Measurements from ENCODE around the gene RASA2. TPM values are rescaled to one million over a fixed set of nuclear protein-coding genes. Genes with fewer than 3 reads are reported as not detected.

The RASA2 gene
- total RNA-seq, 1 experiment from 2014 or later: 14.5 TPM

DNA sequence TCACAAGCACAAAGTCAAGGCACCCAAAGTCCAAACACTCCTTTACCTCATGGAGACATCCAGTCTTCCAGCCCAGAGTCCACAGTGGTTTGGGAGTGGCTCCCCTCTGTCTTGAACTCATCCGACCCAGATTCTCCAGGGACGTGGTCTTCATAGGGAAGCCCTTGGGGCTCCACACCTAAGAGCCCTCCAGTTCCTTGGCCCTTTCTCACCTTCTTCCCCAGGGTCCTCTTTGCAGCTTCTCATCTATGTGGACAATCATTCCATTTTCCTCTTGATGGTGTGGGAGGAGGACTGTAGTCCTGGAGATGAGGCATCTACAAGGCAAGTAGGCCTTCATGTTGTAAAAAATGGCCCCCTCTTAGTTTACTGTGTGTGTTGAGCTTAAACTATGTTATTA, 164.0 kb downstream of the RASA2 start:
- DNase-seq (ENCODE audit: low read depth, low spot score) (no peak), ATAC-seq (no peak)
- BruUV-seq (replicated peaks): no TSS peak
- Histone ChIP-seq H3K27me3 (ENCODE audit: control insufficient read depth, insufficient read depth, low read length) (no peaks in the 10 kb centered on the region), H3K36me3 (ENCODE audit: control insufficient read depth, insufficient read depth, low read length) (no peaks in the 10 kb centered on the region), H3K4me3 (ENCODE audit: low read depth in 2 of 2, low read length in 2 of 2) (no peak overlapping the region), H3K27ac (ENCODE audit: low read length) (no peak overlapping the region), H3K9me3 (ENCODE audit: control insufficient read depth, insufficient read depth, low read depth, low read length) (no peaks in the 10 kb centered on the region), H3K4me1 (ENCODE audit: control insufficient read depth, insufficient read depth, low read length) (no peaks in the 10 kb centered on the region)
- in situ Hi-C loops (cut with HindIII; ENCODE audit: low pct_unique_long_range_greater_than_20kb, low sequenced_read_pairs): no loop called here
- ChIA-PET POLR2A (no interaction called here), CTCF (no interaction called here)
- intact Hi-C loops (cut with micrococcal nuclease; ENCODE audit: unreplicated experiment): no loop called here
- TF ChIP-seq, protein P1, sequence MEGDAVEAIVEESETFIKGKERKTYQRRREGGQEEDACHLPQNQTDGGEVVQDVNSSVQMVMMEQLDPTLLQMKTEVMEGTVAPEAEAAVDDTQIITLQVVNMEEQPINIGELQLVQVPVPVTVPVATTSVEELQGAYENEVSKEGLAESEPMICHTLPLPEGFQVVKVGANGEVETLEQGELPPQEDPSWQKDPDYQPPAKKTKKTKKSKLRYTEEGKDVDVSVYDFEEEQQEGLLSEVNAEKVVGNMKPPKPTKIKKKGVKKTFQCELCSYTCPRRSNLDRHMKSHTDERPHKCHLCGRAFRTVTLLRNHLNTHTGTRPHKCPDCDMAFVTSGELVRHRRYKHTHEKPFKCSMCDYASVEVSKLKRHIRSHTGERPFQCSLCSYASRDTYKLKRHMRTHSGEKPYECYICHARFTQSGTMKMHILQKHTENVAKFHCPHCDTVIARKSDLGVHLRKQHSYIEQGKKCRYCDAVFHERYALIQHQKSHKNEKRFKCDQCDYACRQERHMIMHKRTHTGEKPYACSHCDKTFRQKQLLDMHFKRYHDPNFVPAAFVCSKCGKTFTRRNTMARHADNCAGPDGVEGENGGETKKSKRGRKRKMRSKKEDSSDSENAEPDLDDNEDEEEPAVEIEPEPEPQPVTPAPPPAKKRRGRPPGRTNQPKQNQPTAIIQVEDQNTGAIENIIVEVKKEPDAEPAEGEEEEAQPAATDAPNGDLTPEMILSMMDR (IDR thresholded peaks at IDR 0.05): no peak
- TF ChIP-seq SIN3A (IDR thresholded peaks at IDR 0.05; ENCODE audit: borderline replicate concordance, insufficient read depth, low read depth, low read length) (no peak), POLR2AphosphoS5 (IDR thresholded peaks at IDR 0.05; ENCODE audit: low read depth, low read length) (no peak), TCF7L2 (IDR thresholded peaks at IDR 0.05; ENCODE audit: low read depth, low read length) (no peak)
- TF ChIP-seq, protein P2, sequence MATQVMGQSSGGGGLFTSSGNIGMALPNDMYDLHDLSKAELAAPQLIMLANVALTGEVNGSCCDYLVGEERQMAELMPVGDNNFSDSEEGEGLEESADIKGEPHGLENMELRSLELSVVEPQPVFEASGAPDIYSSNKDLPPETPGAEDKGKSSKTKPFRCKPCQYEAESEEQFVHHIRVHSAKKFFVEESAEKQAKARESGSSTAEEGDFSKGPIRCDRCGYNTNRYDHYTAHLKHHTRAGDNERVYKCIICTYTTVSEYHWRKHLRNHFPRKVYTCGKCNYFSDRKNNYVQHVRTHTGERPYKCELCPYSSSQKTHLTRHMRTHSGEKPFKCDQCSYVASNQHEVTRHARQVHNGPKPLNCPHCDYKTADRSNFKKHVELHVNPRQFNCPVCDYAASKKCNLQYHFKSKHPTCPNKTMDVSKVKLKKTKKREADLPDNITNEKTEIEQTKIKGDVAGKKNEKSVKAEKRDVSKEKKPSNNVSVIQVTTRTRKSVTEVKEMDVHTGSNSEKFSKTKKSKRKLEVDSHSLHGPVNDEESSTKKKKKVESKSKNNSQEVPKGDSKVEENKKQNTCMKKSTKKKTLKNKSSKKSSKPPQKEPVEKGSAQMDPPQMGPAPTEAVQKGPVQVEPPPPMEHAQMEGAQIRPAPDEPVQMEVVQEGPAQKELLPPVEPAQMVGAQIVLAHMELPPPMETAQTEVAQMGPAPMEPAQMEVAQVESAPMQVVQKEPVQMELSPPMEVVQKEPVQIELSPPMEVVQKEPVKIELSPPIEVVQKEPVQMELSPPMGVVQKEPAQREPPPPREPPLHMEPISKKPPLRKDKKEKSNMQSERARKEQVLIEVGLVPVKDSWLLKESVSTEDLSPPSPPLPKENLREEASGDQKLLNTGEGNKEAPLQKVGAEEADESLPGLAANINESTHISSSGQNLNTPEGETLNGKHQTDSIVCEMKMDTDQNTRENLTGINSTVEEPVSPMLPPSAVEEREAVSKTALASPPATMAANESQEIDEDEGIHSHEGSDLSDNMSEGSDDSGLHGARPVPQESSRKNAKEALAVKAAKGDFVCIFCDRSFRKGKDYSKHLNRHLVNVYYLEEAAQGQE (IDR thresholded peaks at IDR 0.05; ENCODE audit: insufficient read depth in 1 of 2, low read depth in 2 of 2, low read length in 1 of 2): no peak

- POLR2A ChIA-PET: no interaction called here
- no peak overlapping the region for H3K4me3 ChIP-seq (ENCODE audit: low read depth in 2 of 2, low read length in 2 of 2)
- H3K4me1 ChIP-seq (ENCODE audit: control insufficient read depth, insufficient read depth, low read length): no peaks in the 10 kb centered on the region
- DNase-seq (ENCODE audit: low read depth, low spot score) (no peak), ATAC-seq (no peak)
- H3K27me3 ChIP-seq (ENCODE audit: control insufficient read depth, insufficient read depth, low read length): no peaks in the 10 kb centered on the region
- BruUV-seq (replicated peaks): no TSS peak
- H3K36me3 ChIP-seq (ENCODE audit: control insufficient read depth, insufficient read depth, low read length): no peaks in the 10 kb centered on the region
- no peak overlapping the region for H3K27ac ChIP-seq (ENCODE audit: low read length)
- intact Hi-C loops (cut with micrococcal nuclease; ENCODE audit: unreplicated experiment) (no loop called here), in situ Hi-C loops (cut with HindIII; ENCODE audit: low pct_unique_long_range_greater_than_20kb, low sequenced_read_pairs) (no loop called here)
- TF ChIP-seq SIN3A (IDR thresholded peaks at IDR 0.05; ENCODE audit: borderline replicate concordance, insufficient read depth, low read depth, low read length) (no peak), POLR2AphosphoS5 (IDR thresholded peaks at IDR 0.05; ENCODE audit: low read depth, low read length) (no peak), TCF7L2 (IDR thresholded peaks at IDR 0.05; ENCODE audit: low read depth, low read length) (no peak)
- TF ChIP-seq, protein P1 (IDR thresholded peaks at IDR 0.05): no peak
- TF ChIP-seq, protein P2 (IDR thresholded peaks at IDR 0.05; ENCODE audit: insufficient read depth in 1 of 2, low read depth in 2 of 2, low read length in 1 of 2): no peak
- H3K9me3 ChIP-seq (ENCODE audit: control insufficient read depth, insufficient read depth, low read depth, low read length): no peaks in the 10 kb centered on the region
- CTCF ChIA-PET: no interaction called here
These were observed 164.6 kb downstream of the RASA2 start for GRCh38 chr3:141651409-141651808.
